SU-DHL-6 (cell line): ENCODE measurements around the gene ADD1.

ENCODE experiments used
- EZH2phosphoT487 ChIP-seq: fragments of 200-600 bp; sonication (generic), shearing (Covaris generic); conservative IDR thresholded peaks from 2 replicates; pipeline ENCODE4 v1.6.1; 2018; ENCODE audit warnings: mild to moderate bottlenecking, antibody characterized with exemption, low read length, moderate library complexity, mixed read lengths
- TF ChIP-seq, protein P1 (sequence below): fragments of 200-600 bp; sonication (generic); IDR thresholded peaks from one replicate; pipeline ENCODE4 v1.5.1; 2017; ENCODE audit warnings: antibody characterized with exemption, mild to moderate bottlenecking, low read length, moderate library complexity; ENCODE audit not compliant: insufficient read depth, poor library complexity, severe bottlenecking

- TF ChIP-seq, protein P1, sequence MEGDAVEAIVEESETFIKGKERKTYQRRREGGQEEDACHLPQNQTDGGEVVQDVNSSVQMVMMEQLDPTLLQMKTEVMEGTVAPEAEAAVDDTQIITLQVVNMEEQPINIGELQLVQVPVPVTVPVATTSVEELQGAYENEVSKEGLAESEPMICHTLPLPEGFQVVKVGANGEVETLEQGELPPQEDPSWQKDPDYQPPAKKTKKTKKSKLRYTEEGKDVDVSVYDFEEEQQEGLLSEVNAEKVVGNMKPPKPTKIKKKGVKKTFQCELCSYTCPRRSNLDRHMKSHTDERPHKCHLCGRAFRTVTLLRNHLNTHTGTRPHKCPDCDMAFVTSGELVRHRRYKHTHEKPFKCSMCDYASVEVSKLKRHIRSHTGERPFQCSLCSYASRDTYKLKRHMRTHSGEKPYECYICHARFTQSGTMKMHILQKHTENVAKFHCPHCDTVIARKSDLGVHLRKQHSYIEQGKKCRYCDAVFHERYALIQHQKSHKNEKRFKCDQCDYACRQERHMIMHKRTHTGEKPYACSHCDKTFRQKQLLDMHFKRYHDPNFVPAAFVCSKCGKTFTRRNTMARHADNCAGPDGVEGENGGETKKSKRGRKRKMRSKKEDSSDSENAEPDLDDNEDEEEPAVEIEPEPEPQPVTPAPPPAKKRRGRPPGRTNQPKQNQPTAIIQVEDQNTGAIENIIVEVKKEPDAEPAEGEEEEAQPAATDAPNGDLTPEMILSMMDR: no peak
- TF ChIP-seq EZH2phosphoT487: no peak
Observed at GRCh38 chr4:2862528-2862927, 18.9 kb downstream of the ADD1 start.
